Activated CD4-positive, alpha-beta T cell treated with anti-CD3 and anti-CD28 coated beads, Interleukin-10, Interleukin-2, amounts not matched to agents 100 ng/mL and 50 ng/mL, durations not matched to agents 16 hours and 8 hours (primary cell): ENCODE results near the gene STX10.
A peak's percentile ranks its signal among the peaks of the same experiment; 100 is the strongest.

Source experiments
- DNase-seq: peaks from one replicate; pipeline ENCODE4 v3.0.0-alpha.2; 2020

STX10 gene

DNA sequence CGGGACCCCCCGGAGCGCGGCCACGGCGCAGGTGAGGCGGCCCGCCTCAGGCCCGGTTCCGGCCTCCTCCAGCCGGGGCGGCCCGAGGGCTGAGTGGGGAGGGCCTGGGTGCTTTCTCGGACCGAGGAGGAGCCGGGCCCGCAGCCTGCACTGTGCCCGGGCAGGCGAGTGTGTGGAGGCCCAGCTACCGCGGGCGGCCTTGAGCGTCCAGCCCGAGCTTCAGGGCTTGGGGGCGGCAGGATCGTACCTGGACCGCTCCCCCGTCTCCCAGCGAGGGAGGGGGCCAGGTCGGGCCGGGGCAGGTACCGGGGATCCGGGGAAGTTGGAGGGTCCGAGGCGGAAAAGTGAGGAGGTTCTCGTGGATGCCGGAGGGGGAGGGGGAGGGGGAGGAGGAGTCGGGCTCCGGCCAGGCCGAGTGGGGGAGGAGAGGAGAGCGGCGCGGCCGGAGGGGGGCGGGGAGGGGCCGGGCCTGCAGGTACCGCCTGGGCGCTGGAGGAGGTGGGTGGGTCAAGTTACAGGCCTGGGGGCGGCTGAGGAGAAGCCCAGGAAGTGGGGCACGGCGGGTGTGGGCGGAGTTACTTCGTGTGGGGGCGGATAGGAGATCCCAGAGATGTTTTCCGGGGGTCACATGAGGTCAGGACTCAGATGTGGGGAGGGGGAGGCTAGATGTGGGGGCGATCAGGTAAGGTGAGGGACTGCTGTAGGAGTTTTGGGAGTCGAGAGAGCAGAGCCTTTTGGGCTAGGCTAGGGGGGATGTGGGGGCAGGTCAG lies 31.6 kb downstream of the STX10 start:
- DNase-seq: peak; percentile 67

DNA sequence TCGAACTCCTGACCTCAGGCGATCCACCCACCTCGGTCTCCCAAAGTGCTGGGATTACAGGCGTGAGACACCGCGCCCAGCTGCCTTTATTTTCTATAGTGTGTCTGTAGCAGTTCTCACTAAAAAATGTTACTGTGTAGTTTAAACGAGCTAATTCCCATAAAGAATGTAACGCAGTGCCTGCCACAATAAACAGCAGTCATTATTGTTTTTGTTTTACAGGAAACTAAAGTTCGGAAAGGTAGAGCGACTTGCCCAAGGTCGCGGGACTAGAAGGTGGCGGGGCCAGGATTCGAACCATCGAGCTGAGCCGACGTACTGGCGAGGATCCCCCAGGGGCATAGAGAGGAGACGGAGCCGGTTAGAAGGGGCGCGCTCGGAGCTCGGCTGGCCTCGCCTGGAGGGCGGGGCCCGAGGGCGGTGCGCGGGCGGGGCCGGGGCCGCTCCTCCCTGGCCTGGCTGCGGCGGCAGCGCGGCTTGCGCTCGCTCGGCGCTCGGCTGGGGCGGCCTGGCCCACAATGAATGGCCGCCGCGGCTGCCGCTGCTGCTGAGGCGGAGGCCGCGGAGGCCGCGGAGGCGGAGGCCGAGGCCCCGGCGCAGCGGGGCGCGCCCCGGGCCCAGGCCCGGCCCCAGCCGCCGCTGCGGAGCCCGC lies 32.3 kb downstream of the STX10 start, which contains the start of gene NACC1:
Gene NACC1, plus strand, starts transcription at position 493 of the 652 bp plus-strand sequence. CDS start 16,944 bp downstream, outside the sequence.
- DNase-seq: peak; percentile 95

DNA sequence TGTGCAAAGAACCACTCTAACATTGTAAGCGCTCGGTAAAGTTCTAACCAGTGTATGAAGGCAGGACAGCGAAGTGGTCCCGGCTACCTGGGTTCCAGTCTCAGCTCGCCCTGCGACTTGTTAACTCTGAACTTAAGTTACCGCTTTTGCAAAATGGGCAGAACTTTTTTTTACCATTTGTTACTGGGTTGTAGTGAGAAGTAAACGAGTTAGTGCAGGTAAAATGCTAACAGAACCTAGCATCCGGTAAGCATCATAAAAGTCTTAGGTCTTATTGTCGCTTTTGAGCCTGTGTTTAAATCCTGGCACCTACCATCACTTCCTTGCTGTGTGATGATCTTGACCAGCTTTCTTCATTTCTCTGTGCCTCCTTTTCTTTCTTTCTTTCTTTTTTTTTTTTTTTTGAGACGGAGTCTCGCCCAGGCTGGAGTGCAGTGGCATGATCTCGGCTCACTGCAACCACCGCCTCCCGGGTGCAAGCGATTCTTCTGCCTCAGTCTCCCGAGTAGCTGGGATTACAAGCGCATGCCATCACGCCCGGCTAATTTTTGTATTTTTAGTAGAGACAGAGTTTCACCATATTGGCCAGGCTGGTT lies 32.9 kb downstream of the STX10 start:
- DNase-seq: no peak

DNA sequence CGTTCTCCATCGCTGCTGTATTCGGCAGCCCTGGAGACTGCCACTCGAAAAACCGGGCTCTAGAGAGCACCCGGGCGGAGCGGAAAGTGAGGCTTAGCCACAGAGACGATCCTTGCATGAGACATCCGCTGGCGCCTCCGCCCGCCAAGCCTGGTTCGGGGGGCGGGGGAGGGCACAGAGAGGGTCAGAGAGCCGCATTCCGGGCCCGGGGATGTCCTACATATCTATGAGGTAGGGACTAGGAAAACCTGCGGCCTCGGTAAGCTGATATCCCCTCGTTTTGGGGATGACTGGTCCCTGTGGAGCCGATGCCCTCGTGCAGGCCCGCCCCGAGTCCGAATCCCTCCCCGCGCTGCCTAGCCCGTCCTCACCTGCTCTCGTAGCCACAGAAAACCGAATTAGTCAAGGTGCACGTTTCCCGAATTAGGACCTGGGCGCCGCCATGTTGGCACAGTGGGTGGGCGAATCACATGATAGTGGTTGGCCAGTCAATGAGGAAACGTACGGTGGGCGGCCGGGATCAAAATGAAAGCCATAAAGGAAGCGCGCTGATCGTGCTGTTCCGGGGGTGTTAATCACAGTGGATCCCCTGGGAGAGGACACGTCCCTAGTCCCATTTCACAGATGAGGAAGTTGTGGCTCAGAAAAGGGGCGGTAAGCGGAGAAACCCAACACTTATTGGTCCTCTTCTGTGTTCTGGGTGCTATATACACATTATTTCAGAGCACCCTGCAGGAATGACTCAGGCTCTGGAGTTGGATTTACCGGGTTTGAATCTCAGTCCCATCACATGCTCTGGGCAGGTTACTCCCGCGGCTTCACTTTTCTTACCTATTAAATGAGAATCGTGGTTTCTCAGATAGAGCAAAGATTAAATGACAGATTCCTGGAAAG lies 33.6 kb downstream of the STX10 start, which contains the start of gene TRMT1:
Gene TRMT1, minus strand, starts transcription at position 459 of the 894 bp plus-strand sequence. Its CDS starts 341 bp downstream, at position 118.
- peak; percentile 95 for DNase-seq

DNA sequence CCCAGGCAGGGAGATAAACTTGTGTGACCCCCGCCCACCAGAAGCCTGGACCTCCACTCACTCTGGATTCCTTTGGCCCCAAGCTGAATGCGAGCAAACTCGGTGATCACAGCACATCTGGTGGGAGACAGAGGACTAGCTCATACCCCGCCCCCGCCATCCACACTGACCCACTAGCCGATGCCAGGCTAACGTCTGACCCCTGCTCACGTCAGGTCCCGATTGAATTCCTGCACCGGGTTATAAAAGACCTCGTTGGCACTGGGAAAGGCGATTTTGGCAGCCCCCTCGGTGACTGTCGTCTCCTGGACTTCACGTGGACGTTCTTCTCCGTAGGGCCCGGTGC lies 34.3 kb downstream of the STX10 start:
- no peak for DNase-seq

DNA sequence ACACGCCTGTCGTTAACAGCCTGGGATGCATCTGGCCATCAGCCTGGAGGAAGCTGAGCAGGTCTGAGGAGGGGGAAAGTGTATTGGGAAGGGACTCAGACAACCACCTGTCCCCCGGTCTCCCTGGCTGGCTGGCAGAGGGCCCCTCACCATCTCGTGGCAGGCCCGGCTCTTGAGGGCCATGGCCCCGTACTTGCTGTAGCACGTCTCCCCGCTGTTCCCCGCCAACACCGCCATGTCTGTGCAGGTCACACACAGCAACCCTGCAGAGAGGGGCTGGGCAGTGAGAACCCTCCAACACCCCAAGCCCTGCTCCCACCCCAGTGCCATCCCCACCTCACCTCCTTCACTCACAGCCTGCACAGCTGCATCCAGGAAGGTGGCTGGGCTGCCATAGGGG lies 37.6 kb downstream of the STX10 start:
- DNase-seq: no peak

DNA sequence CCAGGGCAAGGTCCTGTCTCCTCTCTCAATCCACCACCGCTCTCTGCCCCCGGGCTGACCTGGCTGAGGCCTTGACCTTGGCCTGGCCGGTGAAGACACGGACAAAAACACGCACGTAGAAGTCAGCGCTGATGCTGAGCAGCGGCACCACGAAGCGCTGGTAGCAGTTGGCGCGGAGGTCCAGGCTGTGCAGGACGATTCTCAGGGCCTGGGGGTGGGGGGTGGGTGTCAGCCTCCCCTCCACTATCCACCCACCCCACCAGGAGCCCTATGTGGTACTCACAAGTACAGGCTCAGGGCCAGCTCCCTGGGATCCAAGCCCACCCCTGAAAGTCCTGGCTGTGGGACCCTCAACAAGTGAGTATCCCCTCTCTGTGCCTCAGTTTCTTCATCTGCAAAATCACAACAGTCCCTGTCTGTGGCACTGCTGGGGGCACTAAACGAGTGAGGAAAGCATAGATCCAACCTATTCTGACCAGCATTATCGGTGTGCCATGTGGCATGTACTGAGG lies 40.0 kb downstream of the STX10 start:
- no peak for DNase-seq

DNA sequence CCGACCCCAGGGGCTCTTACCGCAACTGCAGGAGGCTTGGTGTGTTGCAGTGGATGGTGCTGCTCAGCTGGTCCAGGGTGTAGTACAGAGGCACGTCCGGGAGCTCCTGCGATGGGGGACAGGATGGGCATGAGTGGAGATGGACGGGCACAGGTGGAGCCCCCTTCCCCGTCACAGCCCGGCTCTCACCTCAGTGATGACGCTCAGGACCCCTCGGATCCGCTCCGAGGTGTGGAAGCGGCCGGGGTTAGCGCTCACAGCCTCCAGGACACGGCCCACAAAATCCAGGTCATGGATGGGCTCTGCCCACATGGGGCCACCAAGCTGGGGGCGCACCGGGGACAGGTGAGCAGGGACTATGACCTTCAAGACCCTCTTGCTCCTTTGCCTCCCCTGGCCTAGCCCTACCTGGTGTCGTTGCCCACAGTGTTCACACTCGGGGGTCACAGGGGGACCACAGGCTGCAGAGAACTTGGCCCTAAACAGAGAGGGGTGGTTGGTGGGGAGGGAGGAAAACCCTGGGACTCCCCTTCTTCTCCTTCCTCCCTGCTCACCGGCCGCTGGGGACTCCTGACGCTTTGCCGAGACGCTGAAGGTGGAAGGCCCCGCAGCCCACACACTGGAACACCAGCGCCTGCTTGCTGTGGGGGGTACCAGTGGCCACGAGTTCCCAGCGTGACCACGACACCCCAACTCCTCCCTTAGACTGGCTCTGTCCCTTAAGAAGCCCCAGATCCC lies 40.6 kb downstream of the STX10 start:
- no peak for DNase-seq

DNA sequence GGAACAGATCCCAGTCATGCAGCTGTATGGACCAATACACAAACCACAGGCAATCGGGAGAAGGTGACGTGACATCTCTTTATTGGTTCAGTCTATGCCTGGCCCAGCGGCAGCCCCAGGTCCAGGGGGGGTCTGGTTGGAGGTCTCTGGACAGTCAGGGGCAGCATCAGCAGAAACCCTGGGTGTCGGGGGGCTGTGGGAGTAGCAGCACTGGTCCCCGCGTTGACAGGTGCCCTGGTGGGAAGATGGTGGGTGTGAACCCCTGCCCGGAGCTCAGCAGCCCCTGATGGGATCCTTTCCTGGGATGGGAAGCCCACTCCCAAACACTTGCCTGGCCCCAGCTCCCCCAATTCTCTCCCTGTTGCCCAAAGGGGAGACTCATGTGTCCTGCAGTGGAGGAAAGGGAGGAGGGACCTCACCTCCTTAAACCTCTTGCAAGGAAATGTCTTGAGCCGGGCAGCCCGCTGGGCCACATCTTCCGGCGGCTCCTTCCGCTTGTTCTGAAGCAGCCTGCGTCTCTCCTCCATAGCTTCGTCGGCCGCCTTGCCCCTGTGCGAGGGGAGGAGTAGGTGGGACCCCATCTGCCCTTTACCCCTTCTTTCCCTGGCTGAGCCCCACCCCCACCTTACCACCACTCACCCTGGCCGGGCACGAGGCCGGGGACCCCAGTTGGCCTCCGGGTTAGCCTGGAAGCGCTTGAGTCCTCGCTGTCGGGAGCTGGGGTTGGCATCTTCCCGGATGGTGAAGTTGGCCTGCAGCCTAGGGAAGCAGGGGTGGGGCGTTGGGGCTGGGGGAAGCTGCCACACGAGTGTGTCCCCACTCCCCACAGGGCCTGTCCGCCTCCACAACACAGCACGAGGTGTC lies 45.1 kb downstream of the STX10 start:
- DNase-seq: peak; percentile 44

DNA sequence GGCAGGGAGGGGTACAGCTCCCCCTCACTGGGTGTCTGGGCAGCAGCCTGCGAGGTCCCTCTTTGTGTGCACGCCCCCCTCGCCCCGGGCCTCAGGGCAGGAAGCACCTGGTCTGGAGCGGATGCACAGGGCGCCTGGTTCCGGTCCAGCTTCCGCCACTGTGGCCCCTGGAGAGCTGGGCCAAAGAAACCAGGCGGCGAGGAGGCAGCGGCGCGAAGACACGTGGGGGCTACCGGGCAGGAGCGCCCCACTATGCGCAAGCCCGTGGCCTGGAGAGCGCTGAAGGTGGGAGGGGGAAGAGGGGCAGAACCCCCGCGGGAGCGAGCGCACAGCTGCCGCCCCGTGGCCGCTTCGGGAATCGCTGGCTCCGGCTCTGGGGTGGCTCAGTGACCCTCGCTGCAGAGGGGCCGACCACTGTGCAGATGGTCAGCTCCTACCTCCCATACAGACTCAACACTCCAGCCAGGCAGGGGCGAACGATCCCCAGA lies 45.8 kb downstream of the STX10 start:
- DNase-seq: peak; percentile 68

DNA sequence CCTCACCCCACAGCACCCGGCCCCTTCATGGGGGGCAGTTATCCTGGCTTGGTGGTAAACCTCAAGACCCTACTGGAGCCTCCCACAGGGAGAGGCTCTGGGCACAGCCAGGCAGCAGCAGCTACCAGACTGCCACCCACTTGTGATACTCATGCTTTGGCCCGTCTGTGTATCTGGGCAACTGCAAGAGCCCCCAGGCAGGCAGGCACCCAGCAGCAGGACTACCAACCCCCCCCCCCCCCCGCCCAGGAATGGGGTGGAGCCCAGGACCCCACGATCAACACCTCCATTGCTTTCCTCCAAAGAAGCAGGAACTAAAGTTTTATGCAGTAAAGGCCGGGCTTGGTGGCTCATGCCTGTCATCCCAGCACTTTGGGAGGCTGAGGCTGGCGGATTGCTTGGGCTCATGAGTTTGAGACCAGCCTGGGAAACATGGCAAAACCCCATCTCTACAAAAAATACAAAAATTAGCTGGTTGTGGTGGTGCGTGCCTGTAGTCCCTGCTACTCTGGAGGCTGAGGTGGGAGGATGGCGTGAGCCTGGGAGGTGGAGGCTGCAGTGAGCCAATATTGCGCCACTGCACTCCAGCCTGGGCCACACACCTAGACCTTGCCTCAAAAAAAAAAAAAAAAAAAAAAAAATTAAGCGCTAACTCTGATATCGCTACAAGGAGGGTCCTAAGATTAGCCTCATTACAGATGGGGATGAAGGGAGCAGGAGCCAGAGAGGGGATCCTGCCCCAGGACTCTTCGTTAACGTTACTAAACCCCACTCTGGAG lies 46.4 kb downstream of the STX10 start:
- no peak for DNase-seq

DNA sequence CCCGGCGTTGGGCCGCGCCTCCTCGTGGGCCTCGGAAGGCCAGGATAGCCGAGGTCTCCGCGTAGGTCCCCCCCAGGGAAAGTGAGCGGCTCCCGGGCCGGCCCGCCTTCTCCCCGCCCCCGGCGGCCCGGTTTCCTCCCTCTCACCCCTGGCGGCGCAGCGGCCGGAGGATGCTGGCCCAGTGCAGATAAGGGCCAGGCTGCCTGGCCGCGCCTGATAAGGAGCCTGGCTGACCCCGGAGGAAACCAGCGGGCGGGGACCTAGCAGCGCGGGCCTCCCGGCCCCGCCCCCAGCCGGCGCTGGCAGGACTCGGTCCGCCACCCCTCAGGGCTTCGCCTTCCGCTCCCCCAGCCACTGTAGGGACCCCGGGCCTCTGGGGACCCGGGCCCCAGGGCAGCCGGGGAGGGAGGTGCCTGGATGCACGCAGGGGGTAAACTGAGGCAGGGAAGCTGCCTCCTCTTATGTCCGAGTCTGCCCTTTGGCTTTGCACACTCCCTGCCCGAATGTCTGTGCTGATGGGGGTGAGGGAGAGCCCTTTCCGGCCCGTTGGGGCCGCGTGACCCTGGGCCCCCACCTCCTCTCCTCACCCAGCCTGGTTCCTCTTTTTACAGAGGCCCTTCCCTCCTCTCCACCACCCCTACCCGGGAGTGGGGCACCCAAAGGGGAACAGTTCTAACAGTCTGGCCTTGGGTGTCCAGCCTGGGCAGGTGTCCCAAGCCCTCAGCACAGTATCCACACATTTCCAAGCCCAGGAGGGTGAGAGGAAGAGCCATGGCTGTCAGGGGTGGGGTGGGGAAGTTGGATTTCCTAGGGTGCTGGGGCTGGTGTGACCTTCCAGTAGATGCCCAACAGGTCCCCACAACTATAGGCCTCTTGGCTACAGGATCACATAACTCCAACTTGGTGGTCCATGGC lies 47.3 kb downstream of the STX10 start, which contains the start of gene LYL1:
Gene LYL1, minus strand, starts transcription at position 193 of the 915 bp plus-strand sequence. CDS start 1,687 bp downstream, outside the sequence.
- DNase-seq: no peak

DNA sequence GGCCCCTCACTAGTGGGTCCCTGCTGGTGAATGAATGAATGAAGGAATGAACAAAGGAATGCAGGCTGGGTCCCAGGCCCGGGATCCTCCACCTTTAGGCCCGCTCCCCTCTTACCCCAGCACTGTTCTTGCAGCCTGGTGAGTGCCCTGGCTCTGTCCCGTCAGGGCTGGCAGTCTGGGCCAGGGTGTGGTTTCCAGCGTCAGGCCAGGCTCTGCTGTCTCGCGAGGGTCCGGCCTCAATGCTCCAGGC lies 47.8 kb downstream of the STX10 start:
- no peak for DNase-seq

DNA sequence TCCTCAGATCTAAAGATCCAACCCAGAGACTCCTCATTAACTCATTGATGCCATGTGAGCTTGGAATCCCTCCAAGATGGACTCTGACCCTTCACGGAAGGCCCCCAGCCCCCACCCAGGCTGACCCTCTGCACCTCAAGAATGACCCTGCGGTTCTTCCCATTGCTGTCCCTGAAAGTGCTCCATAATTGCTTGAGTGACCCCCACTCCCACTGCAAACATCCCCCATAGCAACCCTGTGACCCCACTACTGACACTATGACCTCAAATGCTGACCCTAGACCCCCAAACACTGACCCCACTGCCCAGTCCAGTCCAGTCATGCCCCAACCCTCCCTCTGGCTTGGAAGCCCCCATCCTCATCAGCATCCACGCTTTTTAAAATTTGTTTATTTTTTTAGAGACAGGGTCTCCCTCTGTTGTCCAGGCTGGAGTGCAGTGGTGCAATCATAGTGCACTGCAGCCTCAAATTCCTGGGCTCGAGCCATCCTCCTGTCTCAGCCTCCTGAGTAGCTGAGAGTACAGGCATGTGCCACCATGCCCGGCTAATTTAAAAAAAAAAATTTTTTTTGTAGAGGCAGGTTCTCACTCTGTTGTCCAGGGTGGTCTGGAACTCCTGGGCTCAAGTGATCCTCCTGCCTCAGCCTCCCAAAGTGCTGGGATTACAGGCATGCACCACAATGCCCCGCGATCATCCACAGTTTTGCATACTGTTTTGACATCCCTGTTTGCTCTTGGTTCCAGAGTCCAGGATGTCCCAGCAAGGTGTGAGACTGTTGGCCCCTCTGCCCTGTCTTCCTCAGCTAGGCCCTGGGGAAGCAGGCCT lies 48.4 kb downstream of the STX10 start:
- no peak for DNase-seq

DNA sequence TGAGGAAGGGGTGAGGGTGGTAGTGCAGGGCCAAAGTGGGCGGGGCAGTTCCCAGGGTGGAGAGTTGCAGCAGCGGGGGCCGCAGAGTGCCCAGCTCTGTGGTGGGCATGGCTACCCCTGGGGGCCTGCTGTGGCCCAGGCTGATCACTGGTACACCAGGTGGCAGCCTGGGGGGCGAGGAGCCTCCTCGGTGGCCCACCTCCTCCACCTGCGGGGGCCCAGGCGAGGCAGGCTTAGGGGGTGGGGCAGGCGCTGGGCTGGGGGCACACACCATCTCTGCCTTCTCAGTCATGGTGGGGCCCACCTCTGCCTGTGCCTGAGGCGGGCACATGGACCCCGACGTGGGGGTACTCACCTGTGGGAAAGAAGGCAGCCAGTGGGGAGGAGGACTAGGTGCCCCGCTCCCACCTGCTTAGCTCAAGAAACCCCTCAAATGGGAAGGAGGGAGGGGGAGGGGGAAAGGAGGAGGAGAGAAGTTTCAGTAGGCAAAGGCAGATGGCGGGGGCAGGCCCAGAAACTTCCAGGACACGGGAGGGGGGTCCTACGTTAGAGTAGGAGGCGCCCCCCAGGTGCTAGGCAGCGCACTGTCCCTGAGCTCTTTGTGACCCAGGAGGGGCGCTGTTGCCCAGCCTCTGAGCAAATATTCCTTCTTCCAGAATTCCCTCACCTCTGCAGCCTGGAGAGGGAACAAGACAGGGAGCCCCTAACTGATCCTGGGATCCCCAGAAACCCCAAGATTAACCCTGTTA lies 49.2 kb downstream of the STX10 start:
- DNase-seq: no peak

DNA sequence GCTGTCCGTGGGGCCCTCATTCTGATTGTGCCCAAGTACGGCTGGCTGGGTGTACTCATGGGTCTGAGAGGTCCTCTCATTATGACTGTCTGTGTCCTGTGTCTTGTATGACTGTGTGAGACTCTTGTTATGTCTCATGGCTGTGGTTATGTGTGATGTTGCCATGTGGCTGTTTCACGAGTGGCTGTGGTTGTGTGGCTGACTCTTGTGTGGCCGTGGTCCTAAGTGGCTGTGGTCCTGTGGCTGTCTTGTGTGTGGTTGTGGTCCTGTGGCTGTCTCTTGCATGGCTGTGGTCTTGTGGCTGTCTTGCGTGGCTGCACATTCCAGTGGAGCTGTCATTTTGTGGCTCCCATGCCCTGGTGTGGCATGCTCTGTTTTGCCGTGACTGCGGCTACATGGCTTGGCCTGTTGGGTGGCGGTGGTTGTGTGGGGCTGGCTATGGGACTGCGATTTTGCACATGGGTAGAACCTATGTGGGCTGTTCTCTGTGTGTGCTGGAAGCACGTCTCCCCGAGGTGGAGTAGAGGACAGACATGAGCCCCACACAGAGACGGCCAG lies 50.1 kb downstream of the STX10 start:
- DNase-seq: peak; percentile 92
